ENCODE data around the gene ZMYND8. TPM values are rescaled to one million over a fixed set of nuclear protein-coding genes. Genes with fewer than 3 reads are reported as not detected.

ZMYND8 gene
- total RNA-seq, 4 donors from 2014 or later = 41.6 to 79.4 (median 60.7) TPM

DNA sequence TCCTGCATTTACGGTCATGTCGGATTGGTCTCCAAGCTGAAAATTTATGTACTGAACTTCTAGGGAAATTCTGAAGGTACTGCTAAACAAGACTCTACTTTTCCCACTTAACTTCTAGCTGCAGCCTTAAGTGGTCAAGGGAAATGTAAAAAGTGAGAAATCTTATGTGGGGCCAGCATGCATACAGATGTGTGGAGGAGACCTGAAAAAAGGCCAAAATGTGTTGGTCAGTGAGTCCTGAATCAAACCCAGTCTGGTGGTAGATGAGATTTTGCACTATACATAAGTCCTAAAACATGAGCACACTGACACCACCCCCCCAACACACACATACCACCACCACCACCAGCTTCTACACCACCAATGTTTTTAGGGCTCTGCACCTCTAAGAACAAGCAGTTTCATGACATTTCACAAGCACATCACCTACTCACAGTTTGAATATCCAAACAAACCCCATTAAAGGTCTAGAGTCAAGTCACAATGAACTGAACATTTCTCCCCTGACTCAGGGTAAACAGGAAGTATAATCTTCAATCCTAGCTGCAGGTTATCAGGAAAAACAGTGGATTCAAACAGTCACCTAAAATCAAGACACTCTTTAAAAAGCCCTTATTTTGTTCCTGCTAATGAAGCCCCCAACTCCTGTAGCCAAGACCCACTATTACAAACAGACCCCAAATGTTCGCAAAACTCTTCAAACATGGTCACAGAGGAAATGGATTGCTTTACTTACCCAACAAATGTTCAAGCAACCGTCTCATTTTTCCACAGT, 1.6 kb downstream of the ZMYND8 start:
- 11 to 24% methylated on average over 4 of the region's 4 CpGs for WGBS, 2 donors (ENCODE audit: low coverage in 1 of 2)
- intact Hi-C loops (cut with DNase I; ENCODE audit: low total_unique reads) = loop anchor here (5.0 kb wide), 1 partner anchor 38 kb away; no protein-coding TSS in a partner anchor
- H3K9me3 ChIP-seq = no peaks in the 10 kb centered on the region
- peak overlapping the region in 2 of 4 donors; percentile 13 to 43 for H3K4me3 ChIP-seq
- TF ChIP-seq POLR2AphosphoS5 (IDR thresholded peaks at IDR 0.05) (no peak), CTCF (IDR thresholded peaks at IDR 0.05) (no peak), POLR2A (IDR thresholded peaks at IDR 0.05) (no peak), EP300 (IDR thresholded peaks at IDR 0.05; ENCODE audit: low read depth) (no peak)
- in situ Hi-C loops (cut with MboI; ENCODE audit: low pct_ligation_motif_present in 1 of 4, low pct_unique_long_range_greater_than_20kb in 1 of 4, low sequenced_read_pairs in 3 of 4) = no loop called here
- H3K36me3 ChIP-seq = no peaks in the 10 kb centered on the region
- peak overlapping the region; percentile 99 to 100 (median 100) for H3K27ac ChIP-seq
- no peak for DNase-seq
- peaks cover 89 to 100% (median 95%) of the 10 kb centered on the region in 4 donors for H3K4me1 ChIP-seq
- H3K27me3 ChIP-seq = no peaks in the 10 kb centered on the region

GRCh38 chr20:47354464-47354713, 2.1 kb downstream of the ZMYND8 start:
- intact Hi-C loops (cut with DNase I; ENCODE audit: low total_unique reads) = no loop called here
- 8 to 9% methylated on average over 2 of the region's 2 CpGs for WGBS, 2 donors (ENCODE audit: low coverage in 1 of 2)
- peak overlapping the region in 2 of 4 donors; percentile 1 to 43 for H3K4me3 ChIP-seq
- in situ Hi-C loops (cut with MboI; ENCODE audit: low pct_ligation_motif_present in 1 of 4, low pct_unique_long_range_greater_than_20kb in 1 of 4, low sequenced_read_pairs in 3 of 4) = no loop called here
- no peaks in the 10 kb centered on the region for H3K36me3 ChIP-seq
- no peaks in the 10 kb centered on the region for H3K9me3 ChIP-seq
- DNase-seq = no peak
- H3K27ac ChIP-seq = peak overlapping the region; percentile 99 to 100 (median 100)
- no peaks in the 10 kb centered on the region for H3K27me3 ChIP-seq
- TF ChIP-seq CTCF (IDR thresholded peaks at IDR 0.05) = no peak
- TF ChIP-seq POLR2AphosphoS5 (IDR thresholded peaks at IDR 0.05) = no peak
- TF ChIP-seq POLR2A (IDR thresholded peaks at IDR 0.05) = no peak
- TF ChIP-seq EP300 (IDR thresholded peaks at IDR 0.05; ENCODE audit: low read depth) = no peak
- peaks cover 89 to 100% (median 95%) of the 10 kb centered on the region in 4 donors for H3K4me1 ChIP-seq

GRCh38 chr20:47353692-47354463, 2.6 kb downstream of the ZMYND8 start:
- peaks cover 89 to 100% (median 95%) of the 10 kb centered on the region in 4 donors for H3K4me1 ChIP-seq
- no peak for TF ChIP-seq EP300 (IDR thresholded peaks at IDR 0.05; ENCODE audit: low read depth)
- no peak for TF ChIP-seq POLR2A (IDR thresholded peaks at IDR 0.05)
- no peak for TF ChIP-seq POLR2AphosphoS5 (IDR thresholded peaks at IDR 0.05)
- no peak for TF ChIP-seq CTCF (IDR thresholded peaks at IDR 0.05)
- H3K36me3 ChIP-seq = no peaks in the 10 kb centered on the region
- H3K27me3 ChIP-seq = no peaks in the 10 kb centered on the region
- peak overlapping the region in 2 of 4 donors; percentile 1 to 43 for H3K4me3 ChIP-seq
- intact Hi-C loops (cut with DNase I; ENCODE audit: low total_unique reads) = no loop called here
- in situ Hi-C loops (cut with MboI; ENCODE audit: low pct_ligation_motif_present in 1 of 4, low pct_unique_long_range_greater_than_20kb in 1 of 4, low sequenced_read_pairs in 3 of 4) = no loop called here
- H3K27ac ChIP-seq = peak overlapping the region; percentile 99 to 100 (median 100)
- no peaks in the 10 kb centered on the region for H3K9me3 ChIP-seq
- no peak for DNase-seq
- 24 to 49% methylated on average over 4 to 7 of the region's 7 CpGs for WGBS, 2 donors (ENCODE audit: low coverage in 1 of 2)

DNA sequence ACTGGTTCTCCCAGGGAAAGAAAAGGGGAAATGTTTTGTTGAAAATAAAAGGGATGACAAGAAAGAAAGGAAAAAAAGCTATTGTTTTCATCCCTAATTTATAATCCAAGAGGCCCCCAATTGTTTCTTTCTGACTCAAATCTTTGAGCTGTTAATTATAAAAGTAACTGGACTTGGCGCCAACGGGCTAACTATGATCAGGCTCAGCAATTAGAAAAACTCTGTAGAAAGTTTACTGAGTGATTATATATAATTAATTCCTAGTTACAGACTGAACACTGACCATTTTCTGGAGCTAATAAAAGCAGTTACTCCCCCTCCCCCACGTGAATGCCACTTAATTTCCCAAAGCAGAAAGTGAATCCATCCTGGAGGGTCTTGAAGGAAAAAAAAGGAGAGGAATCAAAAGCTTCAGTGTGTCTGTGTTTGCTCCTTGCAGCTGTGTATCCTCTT, 3.2 kb downstream of the ZMYND8 start:
- Histone ChIP-seq H3K9me3 (no peaks in the 10 kb centered on the region), H3K4me1 (peaks cover 89 to 100% (median 95%) of the 10 kb centered on the region in 4 donors), H3K27me3 (no peaks in the 10 kb centered on the region), H3K4me3 (peak overlapping the region in 1 of 4 donors; percentile 23), H3K36me3 (no peaks in the 10 kb centered on the region), H3K27ac (peak overlapping the region; percentile 99 to 100 (median 100))
- 52 to 75% methylated on average over 2 to 3 of the region's 3 CpGs for WGBS, 2 donors (ENCODE audit: low coverage in 1 of 2)
- intact Hi-C loops (cut with DNase I; ENCODE audit: low total_unique reads) (no loop called here), in situ Hi-C loops (cut with MboI; ENCODE audit: low pct_ligation_motif_present in 1 of 4, low pct_unique_long_range_greater_than_20kb in 1 of 4, low sequenced_read_pairs in 3 of 4) (no loop called here)
- no peak for TF ChIP-seq EP300 (IDR thresholded peaks at IDR 0.05; ENCODE audit: low read depth)
- no peak for TF ChIP-seq POLR2AphosphoS5 (IDR thresholded peaks at IDR 0.05)
- no peak for TF ChIP-seq CTCF (IDR thresholded peaks at IDR 0.05)
- no peak for TF ChIP-seq POLR2A (IDR thresholded peaks at IDR 0.05)
- no peak for DNase-seq
